HepG2 (cell line): ENCODE data around the gene PCBD2.

Experiments used
- HMG20B ChIP-seq: conservative IDR thresholded peaks from 2 replicates; pipeline ENCODE4 v1.6.1; 2016; ENCODE audit warnings: missing genetic modification reagents, missing compliant biosample characterization
- JUND ChIP-seq: sonication (generic); formaldehyde crosslinking; IDR thresholded peaks from 2 replicates; pipeline ENCODE4 v1.8.0; 2022; ENCODE audit warnings: mild to moderate bottlenecking, missing genetic modification reagents
- MYC ChIP-seq: sonication (generic); formaldehyde crosslinking; IDR thresholded peaks from 2 replicates; pipeline ENCODE4 v1.9.0; 2021; ENCODE audit warnings: missing genetic modification reagents, borderline replicate concordance
- NFYB ChIP-seq: sonication (generic); formaldehyde crosslinking; IDR thresholded peaks from 2 replicates; pipeline ENCODE4 v1.4.0; 2020; ENCODE audit warnings: missing genetic modification reagents
- PRPF4 ChIP-seq: fragments of 200-400 bp; formaldehyde crosslinking; IDR thresholded peaks from 2 replicates; pipeline ENCODE4 v1.6.1; 2016; ENCODE audit warnings: low read length, low read depth; ENCODE audit not compliant: poor library complexity, severe bottlenecking
- SALL1 ChIP-seq: sonication (generic); formaldehyde crosslinking; IDR thresholded peaks from 2 replicates; pipeline ENCODE4 v1.8.0; 2022; ENCODE audit warnings: mild to moderate bottlenecking, missing genetic modification reagents
- TARDBP ChIP-seq: sonication (generic); formaldehyde crosslinking; IDR thresholded peaks from 2 replicates; pipeline ENCODE4 v1.8.0; 2022; ENCODE audit warnings: mild to moderate bottlenecking, missing genetic modification reagents
- XRCC5 ChIP-seq: fragments of 200-400 bp; formaldehyde crosslinking; optimal IDR thresholded peaks from 2 replicates; pipeline ENCODE3; 2017; ENCODE audit warnings: mild to moderate bottlenecking, low read length
- ZNF383 ChIP-seq: sonication (generic); formaldehyde crosslinking; IDR thresholded peaks from 2 replicates; pipeline ENCODE4 v1.4.0; 2020; ENCODE audit warnings: missing genetic modification reagents, mild to moderate bottlenecking, borderline replicate concordance
- ZNF576 ChIP-seq: sonication (generic); formaldehyde crosslinking; IDR thresholded peaks from 2 replicates; pipeline ENCODE4 v1.4.0; 2020; ENCODE audit warnings: mild to moderate bottlenecking, missing genetic modification reagents
- ZNF780A ChIP-seq: sonication (generic); formaldehyde crosslinking; IDR thresholded peaks from 2 replicates; pipeline ENCODE4 v1.8.0; 2022; ENCODE audit warnings: mild to moderate bottlenecking, missing genetic modification reagents, moderate library complexity
- TF ChIP-seq, protein P1 (sequence below), 2 experiments: sonication (generic) in 1 of 2; formaldehyde crosslinking in 1 of 2; IDR thresholded peaks; 2 replicates each; pipeline versions ENCODE4 v1.5.1 to v1.6.1; 2011 to 2020; ENCODE audit warnings: borderline replicate concordance in 1 of 2, low read depth in 1 of 2, low read length in 1 of 2, mild to moderate bottlenecking in 1 of 2, missing genetic modification reagents in 1 of 2, moderate library complexity in 1 of 2

DNA sequence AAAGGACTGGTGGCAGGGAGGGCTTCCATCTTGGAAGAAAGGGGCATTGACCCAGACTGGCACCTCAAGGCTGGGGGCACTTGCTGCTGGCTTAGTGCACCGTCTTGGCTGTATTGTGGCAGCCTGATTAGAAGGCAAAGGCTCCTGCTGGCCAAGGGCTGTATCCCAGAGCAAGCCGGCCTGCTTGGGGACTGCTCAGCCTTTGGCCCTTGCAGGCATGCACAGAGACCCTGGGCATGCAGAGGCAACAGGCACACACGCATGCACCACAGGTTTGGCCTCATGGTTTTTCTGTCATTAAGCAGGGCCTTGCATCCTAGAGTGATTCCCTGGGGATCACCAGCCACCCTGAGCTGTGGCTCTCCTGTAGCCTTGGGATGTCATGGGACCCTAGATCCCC, 100.1 kb downstream of the PCBD2 start:
- TF ChIP-seq PRPF4 (no peak), JUND (CRISPR knock-in tag) (no peak), MYC (CRISPR knock-in tag) (no peak), TARDBP (CRISPR knock-in tag) (no peak), NFYB (CRISPR knock-in tag) (no peak), ZNF576 (no peak), XRCC5 (no peak), HMG20B (no peak), ZNF780A (CRISPR knock-in tag) (no peak), SALL1 (CRISPR knock-in tag) (no peak), ZNF383 (CRISPR knock-in tag) (no peak)
- TF ChIP-seq, protein P1, sequence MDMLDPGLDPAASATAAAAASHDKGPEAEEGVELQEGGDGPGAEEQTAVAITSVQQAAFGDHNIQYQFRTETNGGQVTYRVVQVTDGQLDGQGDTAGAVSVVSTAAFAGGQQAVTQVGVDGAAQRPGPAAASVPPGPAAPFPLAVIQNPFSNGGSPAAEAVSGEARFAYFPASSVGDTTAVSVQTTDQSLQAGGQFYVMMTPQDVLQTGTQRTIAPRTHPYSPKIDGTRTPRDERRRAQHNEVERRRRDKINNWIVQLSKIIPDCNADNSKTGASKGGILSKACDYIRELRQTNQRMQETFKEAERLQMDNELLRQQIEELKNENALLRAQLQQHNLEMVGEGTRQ (IDR thresholded peaks at IDR 0.05; ENCODE audit: low read depth, low read length) = no peak
- TF ChIP-seq, protein P1 (CRISPR knock-in tag; IDR thresholded peaks at IDR 0.05; ENCODE audit: borderline replicate concordance) = no peak
